Tibial nerve (tissue), 4 donors: ENCODE measurements around the gene HS2ST1.

Source experiments
- CTCF ChIP-seq, 5 experiments: fragments of 200-600 bp in 3 of 5; fragments of 450-650 bp in 2 of 5; sonication (generic) in 3 of 5; IDR thresholded peaks; one replicate each; pipeline ENCODE4 v1.5.1; 2016 to 2019; ENCODE audit warnings: antibody characterized with exemption in 5 of 5, mild to moderate bottlenecking in 3 of 5, moderate library complexity in 2 of 5
- EP300 ChIP-seq, 2 donors: sonication (generic); formaldehyde crosslinking; IDR thresholded peaks; one replicate each; pipeline ENCODE4 v1.6.1; 2017; ENCODE audit warnings: antibody characterized with exemption in 2 of 2, mild to moderate bottlenecking in 1 of 2
- POLR2A ChIP-seq, 2 donors: fragments of 450-650 bp; IDR thresholded peaks; one replicate each; pipeline ENCODE4 v1.6.1; 2017; ENCODE audit warnings: antibody characterized with exemption in 2 of 2, mild to moderate bottlenecking in 2 of 2, moderate library complexity in 2 of 2

GRCh38 chr1:87126886-87127505 lies 212.6 kb downstream of the HS2ST1 start:
- TF ChIP-seq CTCF (IDR thresholded peaks at IDR 0.05) (no peak), POLR2A (IDR thresholded peaks at IDR 0.05) (no peak), EP300 (IDR thresholded peaks at IDR 0.05) (no peak)
